Measurements from ENCODE around the gene PPM1H.

The PPM1H gene

GRCh38 chr12:62832027-62832426, 102.9 kb downstream of the PPM1H start:
- Histone ChIP-seq H3K9me3 (ENCODE audit: insufficient read depth, low read depth, low read length) (no peaks in the 10 kb centered on the region), H3F3A (ENCODE audit: low read depth) (no peaks in the 10 kb centered on the region), H3K4me3 (ENCODE audit: low read length, poor library complexity, severe bottlenecking) (no peak overlapping the region), H4K20me1 (ENCODE audit: insufficient read depth, low read length, poor library complexity, severe bottlenecking) (peaks cover 3% of the 10 kb centered on the region), H2AFZ (ENCODE audit: low read length) (no peak overlapping the region), H3K36me3 (ENCODE audit: insufficient read depth, low read length) (peaks cover 43% of the 10 kb centered on the region; the same call in 1 of the 2 replicates), H3K4me2 (ENCODE audit: low read depth, low read length, poor library complexity, severe bottlenecking) (no peak overlapping the region), H3K79me2 (ENCODE audit: insufficient read depth, low read length) (peaks cover 32% of the 10 kb centered on the region), H3K27me3 (ENCODE audit: insufficient read depth, low read length, poor library complexity, severe bottlenecking) (no peaks in the 10 kb centered on the region), H3K9me2 (replicated peaks; ENCODE audit: low read depth, low read length) (no peaks in the 10 kb centered on the region), H3K9ac (ENCODE audit: low read depth, low read length, poor library complexity, severe bottlenecking) (no peak overlapping the region), H3K4me1 (ENCODE audit: insufficient read depth, low read length, poor library complexity, severe bottlenecking) (peaks cover 21% of the 10 kb centered on the region)
- TF ChIP-seq EZH2phosphoT487 (IDR thresholded peaks at IDR 0.05; ENCODE audit: borderline replicate concordance) (no peak), CTCF (conservative IDR thresholded peaks at IDR 0.05; ENCODE audit: low read length) (no peak)

GRCh38 chr12:62827855-62828254, 107.1 kb downstream of the PPM1H start:
- peaks cover 10% of the 10 kb centered on the region; the same call in 1 of the 2 replicates for H3K79me2 ChIP-seq (ENCODE audit: insufficient read depth, low read length)
- no peak overlapping the region for H2AFZ ChIP-seq (ENCODE audit: low read length)
- H3K9me2 ChIP-seq (replicated peaks; ENCODE audit: low read depth, low read length) = no peaks in the 10 kb centered on the region
- no peaks in the 10 kb centered on the region for H3K9me3 ChIP-seq (ENCODE audit: insufficient read depth, low read depth, low read length)
- no peak for TF ChIP-seq EZH2phosphoT487 (IDR thresholded peaks at IDR 0.05; ENCODE audit: borderline replicate concordance)
- TF ChIP-seq CTCF (conservative IDR thresholded peaks at IDR 0.05; ENCODE audit: low read length) = no peak
- H3K4me2 ChIP-seq (ENCODE audit: low read depth, low read length, poor library complexity, severe bottlenecking) = no peak overlapping the region
- H3K36me3 ChIP-seq (ENCODE audit: insufficient read depth, low read length) = peaks cover 43% of the 10 kb centered on the region; the same call in 1 of the 2 replicates
- no peaks in the 10 kb centered on the region for H4K20me1 ChIP-seq (ENCODE audit: insufficient read depth, low read length, poor library complexity, severe bottlenecking)
- no peaks in the 10 kb centered on the region for H3F3A ChIP-seq (ENCODE audit: low read depth)
- peaks cover 3% of the 10 kb centered on the region for H3K4me1 ChIP-seq (ENCODE audit: insufficient read depth, low read length, poor library complexity, severe bottlenecking)
- no peaks in the 10 kb centered on the region for H3K27me3 ChIP-seq (ENCODE audit: insufficient read depth, low read length, poor library complexity, severe bottlenecking)
- H3K4me3 ChIP-seq (ENCODE audit: low read length, poor library complexity, severe bottlenecking) = no peak overlapping the region
- no peak overlapping the region for H3K9ac ChIP-seq (ENCODE audit: low read depth, low read length, poor library complexity, severe bottlenecking)

- peaks cover 41% of the 10 kb centered on the region; the same call in 1 of the 2 replicates for H3K36me3 ChIP-seq (ENCODE audit: insufficient read depth, low read length)
- no peak overlapping the region for H3K9ac ChIP-seq (ENCODE audit: low read depth, low read length, poor library complexity, severe bottlenecking)
- no peaks in the 10 kb centered on the region for H3F3A ChIP-seq (ENCODE audit: low read depth)
- H3K4me1 ChIP-seq (ENCODE audit: insufficient read depth, low read length, poor library complexity, severe bottlenecking) = no peaks in the 10 kb centered on the region
- no peaks in the 10 kb centered on the region for H4K20me1 ChIP-seq (ENCODE audit: insufficient read depth, low read length, poor library complexity, severe bottlenecking)
- H3K4me3 ChIP-seq (ENCODE audit: low read length, poor library complexity, severe bottlenecking) = no peak overlapping the region
- TF ChIP-seq CTCF (conservative IDR thresholded peaks at IDR 0.05; ENCODE audit: low read length) (peak; percentile 38), EZH2phosphoT487 (IDR thresholded peaks at IDR 0.05; ENCODE audit: borderline replicate concordance) (no peak)
- H3K79me2 ChIP-seq (ENCODE audit: insufficient read depth, low read length) = peaks cover 3% of the 10 kb centered on the region; the same call in 1 of the 2 replicates
- H3K4me2 ChIP-seq (ENCODE audit: low read depth, low read length, poor library complexity, severe bottlenecking) = no peak overlapping the region
- no peaks in the 10 kb centered on the region for H3K9me3 ChIP-seq (ENCODE audit: insufficient read depth, low read depth, low read length)
- H2AFZ ChIP-seq (ENCODE audit: low read length) = no peak overlapping the region
- no peaks in the 10 kb centered on the region for H3K27me3 ChIP-seq (ENCODE audit: insufficient read depth, low read length, poor library complexity, severe bottlenecking)
- H3K9me2 ChIP-seq (replicated peaks; ENCODE audit: low read depth, low read length) = no peaks in the 10 kb centered on the region
Measured at GRCh38 chr12:62827042-62827441, 107.9 kb downstream of the PPM1H start.

Measured in Loucy (cell line).